ENCODE data around the gene KLHL26.

KLHL26 gene

DNA sequence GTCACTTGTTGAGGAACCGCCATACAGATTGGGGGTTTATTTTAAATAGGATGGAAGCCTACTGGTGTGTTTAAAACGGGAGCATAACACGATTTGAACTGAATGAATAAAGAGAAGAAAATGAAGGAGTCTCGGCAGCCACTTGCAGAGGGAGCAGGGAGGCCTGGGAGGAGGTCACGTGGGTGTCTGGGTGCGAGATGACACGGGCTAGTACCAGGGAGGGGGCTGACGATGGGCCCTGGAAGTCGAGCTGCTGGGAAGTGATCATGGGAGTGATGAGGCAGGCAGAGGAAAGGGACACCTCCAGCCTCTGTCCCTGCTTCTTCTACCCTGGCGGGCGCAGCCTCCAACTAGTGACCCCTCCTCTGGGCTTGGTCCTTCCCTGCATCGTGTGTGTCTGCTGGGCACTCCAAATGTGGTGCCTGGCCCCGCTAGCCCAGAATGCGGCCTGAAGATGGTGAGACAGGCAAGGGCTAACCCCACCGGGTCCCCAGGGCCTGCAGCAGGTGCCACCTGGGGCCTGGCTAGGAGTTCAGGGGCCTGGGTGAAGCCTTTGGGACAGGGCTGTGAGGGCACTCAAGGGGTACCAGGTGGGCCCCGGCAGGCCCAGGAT, 82.1 kb downstream of the KLHL26 start:
- H3K4me3 ChIP-seq (ENCODE audit: low read length) = no peak overlapping the region
- H3K9me3 ChIP-seq (ENCODE audit: control insufficient read depth, low read length) = no peaks in the 10 kb centered on the region
- H3K36me3 ChIP-seq (ENCODE audit: control insufficient read depth, insufficient read depth, low read length, severe bottlenecking) = no peaks in the 10 kb centered on the region
- peaks cover 6% of the 10 kb centered on the region for H3K4me1 ChIP-seq (ENCODE audit: control insufficient read depth, insufficient read depth, low read length)
- no peak for DNase-seq (ENCODE audit: low read depth)
- no peak overlapping the region for H3K9ac ChIP-seq (ENCODE audit: low read length)
- no peaks in the 10 kb centered on the region for H3K27me3 ChIP-seq (replicated peaks; ENCODE audit: control insufficient read depth, insufficient read depth, low read length)

DNA sequence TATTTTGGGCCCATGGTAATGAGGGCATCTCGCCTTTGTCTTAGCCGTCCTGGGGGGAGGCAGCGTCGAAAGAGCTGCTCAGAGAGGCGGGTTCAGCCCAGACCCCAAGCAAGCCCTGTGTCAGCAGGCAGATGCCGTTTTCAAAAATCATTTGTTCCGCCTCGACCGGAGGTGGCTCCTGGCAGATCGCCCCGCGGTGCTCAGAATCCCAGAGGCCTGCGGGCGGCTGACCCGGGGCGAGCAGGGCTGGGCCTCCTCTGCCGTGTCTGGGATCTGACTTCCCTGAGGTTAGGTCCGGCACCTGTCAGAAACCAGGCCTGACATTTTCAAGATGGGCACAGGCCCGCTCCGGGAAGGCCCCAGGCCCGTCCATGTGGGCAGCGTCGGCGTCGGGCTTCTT, 82.7 kb downstream of the KLHL26 start:
- Histone ChIP-seq H3K4me1 (ENCODE audit: control insufficient read depth, insufficient read depth, low read length) (peaks cover 6% of the 10 kb centered on the region), H3K9ac (ENCODE audit: low read length) (no peak overlapping the region), H3K27me3 (replicated peaks; ENCODE audit: control insufficient read depth, insufficient read depth, low read length) (no peaks in the 10 kb centered on the region), H3K9me3 (ENCODE audit: control insufficient read depth, low read length) (no peaks in the 10 kb centered on the region), H3K36me3 (ENCODE audit: control insufficient read depth, insufficient read depth, low read length, severe bottlenecking) (no peaks in the 10 kb centered on the region), H3K4me3 (ENCODE audit: low read length) (no peak overlapping the region)
- DNase-seq (ENCODE audit: low read depth) = no peak

Measured in adipocyte (in vitro differentiated cells).